GM18907 (cell line): Measurements from ENCODE around the gene CYYR1.

ENCODE experiments used
- ATAC-seq: cut with Tn5 transposase; IDR thresholded peaks from one replicate; pipeline ENCODE4 v1.9.1; 2021; ENCODE audit warnings: mild to moderate bottlenecking, moderate library complexity; ENCODE audit not compliant: unreplicated experiment

CYYR1 gene

DNA sequence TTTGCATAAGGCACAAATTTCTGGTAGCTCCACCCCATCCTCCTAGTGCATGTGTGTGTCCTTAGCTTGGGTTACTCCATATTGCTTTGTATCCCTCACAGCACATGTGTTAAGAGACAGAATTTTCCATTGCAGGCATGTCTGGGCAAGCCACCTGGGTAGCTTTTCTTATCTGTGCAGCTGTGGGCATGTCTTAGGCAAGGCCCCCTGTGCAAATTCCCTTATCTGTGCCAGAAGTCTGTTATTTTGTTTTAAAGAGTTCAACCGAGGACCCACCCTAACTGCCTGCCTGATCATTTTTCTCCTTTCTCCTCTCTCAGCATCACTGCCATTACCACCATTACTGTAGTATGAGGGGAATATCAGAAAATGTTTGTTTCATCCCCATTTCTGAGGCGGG is 131.9 kb downstream of the CYYR1 start:
- ATAC-seq = no peak

DNA sequence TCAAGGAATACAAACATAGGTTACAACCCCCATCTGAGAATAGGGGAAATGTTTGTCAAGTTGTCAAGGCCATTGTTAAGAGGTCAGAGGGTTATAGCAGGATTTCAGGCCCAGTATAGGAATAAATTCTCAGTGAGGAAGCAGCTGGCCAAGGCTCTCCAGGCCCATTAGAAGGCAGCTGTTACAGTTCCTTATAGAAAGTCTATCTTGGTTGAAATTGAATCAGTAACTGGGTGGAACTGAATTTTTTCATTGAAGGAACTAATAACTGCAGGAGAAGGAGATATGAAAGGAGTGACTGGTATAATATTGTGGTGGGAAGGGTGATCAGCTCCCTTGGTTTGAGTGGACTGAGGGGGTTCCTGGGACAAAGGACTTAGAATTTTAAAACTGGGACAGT is 134.1 kb downstream of the CYYR1 start:
- ATAC-seq = no peak

DNA sequence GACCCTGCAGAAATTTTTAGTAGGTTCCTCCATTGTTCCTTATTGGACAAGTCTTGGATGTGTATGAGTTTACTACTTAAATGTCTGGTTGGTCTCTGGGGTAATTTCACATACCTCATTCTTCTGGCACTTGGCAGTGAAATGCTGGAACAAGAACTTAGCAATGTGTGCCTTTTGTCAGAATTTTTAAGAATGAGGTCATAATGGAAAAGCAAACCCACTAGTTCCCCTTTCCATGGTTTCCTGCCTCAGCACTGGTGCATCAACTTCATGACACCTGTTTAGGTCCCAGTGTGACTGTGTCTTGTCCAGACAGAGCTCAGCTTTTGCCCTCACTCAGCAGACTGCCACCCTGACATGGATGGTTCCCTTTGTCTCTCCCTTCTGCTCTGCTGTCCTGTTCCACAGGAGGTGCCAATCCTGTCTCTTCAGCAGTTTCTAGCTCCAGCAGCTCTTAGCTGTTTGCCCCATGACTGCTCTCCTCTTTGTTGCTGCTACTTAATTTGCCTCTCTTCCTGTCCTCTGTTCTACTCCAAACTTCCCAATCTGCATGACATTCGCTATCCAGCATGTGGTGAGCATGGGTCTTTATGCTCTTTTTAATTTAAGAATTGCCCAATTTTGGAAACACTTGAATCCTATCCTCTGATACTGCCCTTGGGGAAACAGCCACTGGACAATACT is 135.6 kb downstream of the CYYR1 start:
- ATAC-seq = no peak

DNA sequence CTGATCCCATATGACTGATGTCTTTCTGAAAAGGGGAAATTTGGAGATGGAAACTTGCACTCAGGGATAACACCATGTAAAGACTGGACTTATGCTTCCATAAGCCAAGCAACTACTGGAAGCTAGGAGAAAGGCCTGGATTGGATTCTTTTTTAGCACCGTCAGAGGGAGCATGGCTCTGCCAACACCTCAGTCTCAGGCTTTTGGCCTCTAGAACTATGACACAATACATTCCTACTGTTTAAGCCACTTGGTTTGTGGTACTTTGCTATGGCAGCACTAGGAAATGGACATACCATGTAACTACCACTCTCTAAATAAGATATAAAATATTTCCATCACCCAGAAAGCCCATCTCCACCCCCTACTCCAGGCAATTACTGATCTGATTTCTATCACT is 139.7 kb downstream of the CYYR1 start:
- ATAC-seq = no peak

DNA sequence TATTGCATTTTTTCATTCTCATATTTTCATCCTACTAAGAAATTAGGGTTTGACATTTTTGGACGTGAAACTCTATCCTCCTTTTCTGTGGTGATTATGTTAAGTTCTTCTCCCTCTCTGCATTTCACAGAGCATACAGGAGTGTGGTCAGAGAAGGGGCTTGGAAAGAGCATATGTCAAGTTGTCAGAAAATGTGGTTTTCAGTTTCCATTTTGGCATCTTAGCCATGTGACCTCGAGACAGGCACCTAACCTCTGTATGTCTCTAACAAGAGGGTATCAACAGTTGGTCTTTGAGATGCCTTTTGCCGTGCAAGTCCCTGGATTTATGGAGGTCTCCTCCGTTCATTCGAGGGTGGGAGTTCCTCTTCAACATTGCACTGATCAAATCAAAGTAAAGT is 140.7 kb downstream of the CYYR1 start:
- ATAC-seq = no peak

DNA sequence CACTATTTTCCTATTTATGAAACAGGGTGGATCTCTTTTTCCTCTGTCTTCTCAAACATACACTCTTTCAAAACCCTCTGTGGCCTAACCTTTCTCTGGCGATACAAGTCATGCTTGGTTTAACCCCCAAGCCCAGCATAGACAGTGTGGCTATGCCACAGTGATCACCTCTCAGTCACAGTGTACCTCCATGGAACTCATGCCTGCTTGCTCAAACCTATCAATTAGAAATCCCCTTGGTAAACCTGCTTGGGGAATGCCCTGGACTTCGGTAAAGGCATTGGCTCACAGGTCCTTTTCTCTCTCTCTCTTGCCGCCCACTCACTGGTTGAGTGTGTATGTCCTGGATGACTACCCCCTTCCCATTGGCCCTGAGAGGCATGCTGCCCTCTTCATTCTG is 147.5 kb downstream of the CYYR1 start:
- ATAC-seq = no peak

DNA sequence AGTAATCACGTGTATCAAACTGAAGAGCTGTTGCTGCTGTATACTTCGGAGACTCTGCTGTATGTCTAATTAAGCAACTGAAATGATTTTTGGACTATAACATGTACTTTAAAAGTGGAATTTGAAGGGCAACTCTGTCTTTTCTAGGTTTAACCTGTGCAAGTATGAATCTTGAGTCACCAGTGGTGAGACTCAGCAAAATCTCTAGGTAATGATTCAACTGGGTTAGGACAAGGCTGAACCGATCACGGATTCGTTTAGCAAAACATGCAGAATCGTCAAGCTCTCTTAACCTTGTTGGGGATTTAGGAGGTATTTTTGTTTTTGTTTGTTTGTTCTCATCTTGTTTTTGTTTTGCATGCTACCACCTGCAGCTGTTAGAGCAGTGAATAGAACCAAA is 149.6 kb downstream of the CYYR1 start:
- ATAC-seq = no peak

DNA sequence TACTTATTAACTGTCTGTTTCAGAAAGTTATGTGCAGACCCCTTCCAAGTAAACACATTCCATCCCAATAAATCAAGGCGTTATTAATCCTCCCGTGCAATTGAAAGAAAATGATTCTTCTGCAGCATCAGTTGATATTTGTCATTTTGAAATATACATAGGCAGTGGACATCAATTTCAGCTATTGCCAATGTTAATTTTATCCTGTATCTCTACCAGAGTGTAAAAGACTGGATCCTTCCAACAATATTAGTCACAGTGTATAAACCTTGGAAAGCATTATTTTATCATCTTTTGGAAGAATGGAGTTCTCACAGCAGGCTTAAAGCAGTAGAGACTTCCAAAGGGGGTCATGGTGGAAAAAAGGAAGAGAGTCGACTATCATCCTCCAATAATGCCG is 150.4 kb downstream of the CYYR1 start:
- ATAC-seq = no peak

DNA sequence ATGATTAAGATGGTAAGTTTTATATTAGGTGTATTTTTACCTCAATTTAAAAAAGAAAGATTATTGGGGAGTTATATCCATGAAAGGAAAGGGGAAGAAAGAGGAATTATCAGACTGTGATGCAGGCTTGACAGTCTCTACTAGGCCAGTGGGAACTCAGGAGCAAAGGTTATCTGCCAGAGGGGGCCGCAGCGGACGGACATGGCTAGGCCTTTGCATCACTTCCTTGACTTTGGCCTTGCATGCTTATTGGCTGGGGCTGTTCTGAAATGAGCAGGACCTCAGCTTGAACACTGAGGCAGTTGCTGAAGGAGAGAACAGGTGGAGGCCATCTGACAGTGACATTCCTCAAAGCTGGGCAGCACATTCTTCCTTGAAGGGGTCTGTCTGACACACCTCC is 150.9 kb downstream of the CYYR1 start:
- ATAC-seq = no peak

DNA sequence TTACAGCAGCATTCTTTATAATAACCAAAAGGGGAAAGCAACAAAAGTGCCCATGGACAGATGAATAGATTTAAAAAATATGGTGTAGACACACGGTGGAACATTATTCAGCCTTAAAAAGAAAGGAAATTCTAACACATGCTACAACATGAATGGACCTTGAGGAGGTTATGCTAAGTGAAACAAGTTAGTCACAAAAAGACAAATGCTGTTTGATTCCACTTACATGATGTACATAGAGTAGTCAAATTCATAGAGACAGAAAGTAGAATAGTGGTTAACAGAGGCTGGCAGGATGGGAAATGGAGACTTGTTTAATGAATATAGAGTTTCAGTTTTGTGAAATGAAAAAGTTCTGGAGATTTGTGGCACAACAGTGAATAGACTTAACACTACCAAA is 151.4 kb downstream of the CYYR1 start:
- no peak for ATAC-seq
